Neural progenitor cell (in vitro differentiated cells): ENCODE results near the gene SERP2.

Experiments used
- CTCF ChIP-seq: fragments of 200-600 bp; sonication (generic); IDR thresholded peaks from 2 replicates; pipeline ENCODE4 v1.5.1; 2017; ENCODE audit warnings: antibody characterized with exemption, mild to moderate bottlenecking
- EZH2 ChIP-seq: fragments of 200-600 bp; sonication (generic); IDR thresholded peaks from 2 replicates; pipeline ENCODE4 v1.6.1; 2017; ENCODE audit warnings: antibody characterized with exemption, mild to moderate bottlenecking, moderate library complexity

GRCh38 chr13:44409595-44409994 is 36.0 kb downstream of the SERP2 start:
- TF ChIP-seq CTCF = no peak
- no peak for TF ChIP-seq EZH2
